Erythroblast (primary cell): Measurements from ENCODE around the gene HCCS.

Experiments used
- GATA1 ChIP-seq: IDR thresholded peaks from 2 replicates; pipeline ENCODE4 v1.6.1; 2011; ENCODE audit warnings: low read depth, mild to moderate bottlenecking, control low read depth, low read length, moderate library complexity
- POLR2A ChIP-seq: IDR thresholded peaks from 2 replicates; pipeline ENCODE4 v1.6.1; 2011; ENCODE audit warnings: mild to moderate bottlenecking, low read length

DNA sequence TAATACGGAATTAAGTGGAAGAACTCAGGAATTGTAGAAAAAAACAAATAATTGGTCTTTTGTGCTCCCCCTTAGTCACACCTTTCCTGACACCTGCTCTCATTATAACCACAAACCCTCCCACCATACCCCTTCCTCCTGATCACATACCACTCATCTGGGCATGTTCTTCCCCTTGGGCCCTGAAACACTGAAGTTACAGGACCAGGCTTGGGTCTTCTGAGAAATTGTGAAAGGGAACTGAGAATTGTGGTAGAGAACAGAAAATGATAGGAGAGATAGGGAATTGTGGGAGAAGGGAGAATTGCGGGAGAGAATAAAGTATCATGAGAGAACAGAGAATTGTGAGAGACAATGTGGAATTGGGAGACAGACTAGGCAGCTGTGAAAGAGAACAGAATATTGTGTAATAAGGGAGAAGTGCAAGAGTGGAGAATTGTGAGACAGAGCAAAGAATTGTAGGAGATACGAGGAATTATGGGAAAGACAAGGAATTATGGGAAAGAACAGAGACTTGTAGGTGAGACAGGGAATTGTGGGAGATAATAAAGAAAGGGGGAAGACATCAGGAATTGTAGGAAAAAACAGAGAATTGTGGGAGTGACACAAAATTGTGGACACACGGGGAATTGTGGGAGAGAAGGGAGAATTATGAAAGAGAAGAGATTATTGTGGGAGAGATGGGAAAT lies 2.7 kb upstream of the HCCS start:
- TF ChIP-seq GATA1: no peak
- TF ChIP-seq POLR2A: no peak
